GM12872 (cell line): Measurements from ENCODE around the gene CTSL.

Source experiments
- CTCF ChIP-seq: IDR thresholded peaks from 3 replicates; pipeline ENCODE4 v1.5.1; 2011; ENCODE audit warnings: low read depth, mild to moderate bottlenecking, low read length, moderate library complexity; ENCODE audit not compliant: insufficient read depth

Gene CTSL

GRCh38 chr9:87751868-87752267 is 25.9 kb downstream of the CTSL start:
- TF ChIP-seq CTCF = no peak

GRCh38 chr9:87753313-87753712 is 27.4 kb downstream of the CTSL start:
- TF ChIP-seq CTCF = no peak

GRCh38 chr9:87760529-87760928 is 34.6 kb downstream of the CTSL start:
- no peak for TF ChIP-seq CTCF

GRCh38 chr9:87763286-87763685 is 37.4 kb downstream of the CTSL start:
- no peak for TF ChIP-seq CTCF

GRCh38 chr9:87765521-87765920 is 39.6 kb downstream of the CTSL start:
- no peak for TF ChIP-seq CTCF

- no peak for TF ChIP-seq CTCF
Measured at GRCh38 chr9:87766697-87767096, 40.8 kb downstream of the CTSL start.

GRCh38 chr9:87770616-87771315 is 44.8 kb downstream of the CTSL start:
- TF ChIP-seq CTCF = no peak
